Chondrocyte (in vitro differentiated cells): ENCODE measurements around the gene MYCN. TPM values are rescaled to one million over a fixed set of nuclear protein-coding genes. Genes with fewer than 3 reads are reported as not detected.
A peak's percentile ranks its signal among the peaks of the same experiment; 100 is the strongest.

Experiments
- DNase-seq: peaks from one replicate; pipeline ENCODE4 v3.0.0; 2021; ENCODE audit warnings: mixed read lengths, low spot score
- H3K27ac Mint-ChIP-seq: one replicate; pipeline ENCODE4 v1.8.0; 2021; ENCODE audit warnings: mild to moderate bottlenecking, moderate library complexity, mixed read lengths; ENCODE audit not compliant: unreplicated experiment
- H3K27me3 Mint-ChIP-seq: 2 replicates; pipeline ENCODE4 v1.8.0; 2021; ENCODE audit warnings: low read depth, mixed read lengths
- H3K36me3 Mint-ChIP-seq: 2 replicates; pipeline ENCODE4 v1.8.0; 2021; ENCODE audit warnings: low read depth, mixed read lengths
- H3K4me1 Mint-ChIP-seq: 2 replicates; pipeline ENCODE4 v1.8.0; 2021; ENCODE audit warnings: low read depth, mild to moderate bottlenecking, mixed read lengths
- H3K4me3 Mint-ChIP-seq: one replicate; pipeline ENCODE4 v1.8.0; 2021; ENCODE audit warnings: mild to moderate bottlenecking, moderate library complexity, mixed read lengths; ENCODE audit not compliant: unreplicated experiment
- H3K9me3 Mint-ChIP-seq: 2 replicates; pipeline ENCODE4 v1.8.0; 2021; ENCODE audit warnings: low read depth, mixed read lengths
- long read RNA-seq: library from polyadenylated mRNA; stranded (forward); transcript quantifications from one replicate; pipeline ENCODE4 v2.0.0, GENCODE V29; 2021
- total RNA-seq: library from RNA; stranded (reverse); gene quantifications from 3 replicates; pipeline ENCODE4 v1.2.1, GENCODE V29; 2021
- TF ChIP-seq, protein P1 (sequence below): fragments of 200-600 bp; sonication (generic); IDR thresholded peaks from 2 replicates; pipeline ENCODE4 v1.5.0; 2021; ENCODE audit warnings: antibody characterized with exemption, mild to moderate bottlenecking, moderate library complexity

MYCN gene
- total RNA-seq = 0.17 to 0.34 TPM in 2 of 3 replicates, not detected in the other
- long read RNA-seq = 0 reads

DNA sequence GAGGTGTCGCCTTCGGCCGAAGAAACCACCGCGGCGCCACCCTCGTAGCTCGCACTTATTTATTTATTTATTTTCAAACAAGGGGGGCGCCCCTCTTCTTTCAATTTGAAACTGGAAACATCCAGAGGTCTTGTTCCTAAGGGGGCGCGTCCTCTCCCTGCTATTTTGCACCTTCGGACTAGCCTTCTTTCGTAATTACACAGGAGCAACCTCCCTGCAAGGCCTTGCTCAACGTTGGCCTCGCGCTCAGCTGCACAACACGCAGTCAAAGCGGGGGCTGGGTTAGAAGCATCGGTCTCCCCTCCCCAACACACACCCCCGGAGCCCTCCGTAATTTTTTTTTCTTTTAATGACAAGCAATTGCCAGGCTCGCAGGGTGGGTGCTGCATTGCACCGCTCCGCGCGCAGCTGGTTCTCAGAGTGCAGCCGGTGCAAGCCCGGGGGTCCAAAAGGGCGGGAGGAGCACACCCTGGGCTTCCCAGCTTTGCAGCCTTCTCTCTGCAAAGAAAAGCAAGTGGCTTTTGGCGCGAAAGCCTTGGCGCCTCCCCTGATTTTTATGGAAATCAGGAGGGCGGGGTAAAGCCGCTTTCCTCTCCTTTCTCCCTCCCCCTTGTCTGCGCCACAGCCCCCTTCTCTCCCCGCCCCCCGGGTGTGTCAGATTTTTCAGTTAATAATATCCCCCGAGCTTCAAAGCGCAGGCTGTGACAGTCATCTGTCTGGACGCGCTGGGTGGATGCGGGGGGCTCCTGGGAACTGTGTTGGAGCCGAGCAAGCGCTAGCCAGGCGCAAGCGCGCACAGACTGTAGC, at the start of gene MYCN:
Gene MYCN (plus strand): TSS at position 697 of the 807 bp plus-strand sequence. CDS start 1,515 bp downstream, outside the sequence.
- TF ChIP-seq, protein P1, sequence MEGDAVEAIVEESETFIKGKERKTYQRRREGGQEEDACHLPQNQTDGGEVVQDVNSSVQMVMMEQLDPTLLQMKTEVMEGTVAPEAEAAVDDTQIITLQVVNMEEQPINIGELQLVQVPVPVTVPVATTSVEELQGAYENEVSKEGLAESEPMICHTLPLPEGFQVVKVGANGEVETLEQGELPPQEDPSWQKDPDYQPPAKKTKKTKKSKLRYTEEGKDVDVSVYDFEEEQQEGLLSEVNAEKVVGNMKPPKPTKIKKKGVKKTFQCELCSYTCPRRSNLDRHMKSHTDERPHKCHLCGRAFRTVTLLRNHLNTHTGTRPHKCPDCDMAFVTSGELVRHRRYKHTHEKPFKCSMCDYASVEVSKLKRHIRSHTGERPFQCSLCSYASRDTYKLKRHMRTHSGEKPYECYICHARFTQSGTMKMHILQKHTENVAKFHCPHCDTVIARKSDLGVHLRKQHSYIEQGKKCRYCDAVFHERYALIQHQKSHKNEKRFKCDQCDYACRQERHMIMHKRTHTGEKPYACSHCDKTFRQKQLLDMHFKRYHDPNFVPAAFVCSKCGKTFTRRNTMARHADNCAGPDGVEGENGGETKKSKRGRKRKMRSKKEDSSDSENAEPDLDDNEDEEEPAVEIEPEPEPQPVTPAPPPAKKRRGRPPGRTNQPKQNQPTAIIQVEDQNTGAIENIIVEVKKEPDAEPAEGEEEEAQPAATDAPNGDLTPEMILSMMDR = peak; percentile 94
- Mint-ChIP-seq H3K27ac (no peak within 1 kb of the TSS), H3K36me3 (no peaks in the 10 kb centered on the region), H3K9me3 (no peaks in the 10 kb centered on the region), H3K4me1 (peaks cover 29% of the 10 kb centered on the region), H3K4me3 (peak within 1 kb of the TSS; percentile 69), H3K27me3 (peaks cover 31% of the 10 kb centered on the region)
- DNase-seq = peak; percentile 65

DNA sequence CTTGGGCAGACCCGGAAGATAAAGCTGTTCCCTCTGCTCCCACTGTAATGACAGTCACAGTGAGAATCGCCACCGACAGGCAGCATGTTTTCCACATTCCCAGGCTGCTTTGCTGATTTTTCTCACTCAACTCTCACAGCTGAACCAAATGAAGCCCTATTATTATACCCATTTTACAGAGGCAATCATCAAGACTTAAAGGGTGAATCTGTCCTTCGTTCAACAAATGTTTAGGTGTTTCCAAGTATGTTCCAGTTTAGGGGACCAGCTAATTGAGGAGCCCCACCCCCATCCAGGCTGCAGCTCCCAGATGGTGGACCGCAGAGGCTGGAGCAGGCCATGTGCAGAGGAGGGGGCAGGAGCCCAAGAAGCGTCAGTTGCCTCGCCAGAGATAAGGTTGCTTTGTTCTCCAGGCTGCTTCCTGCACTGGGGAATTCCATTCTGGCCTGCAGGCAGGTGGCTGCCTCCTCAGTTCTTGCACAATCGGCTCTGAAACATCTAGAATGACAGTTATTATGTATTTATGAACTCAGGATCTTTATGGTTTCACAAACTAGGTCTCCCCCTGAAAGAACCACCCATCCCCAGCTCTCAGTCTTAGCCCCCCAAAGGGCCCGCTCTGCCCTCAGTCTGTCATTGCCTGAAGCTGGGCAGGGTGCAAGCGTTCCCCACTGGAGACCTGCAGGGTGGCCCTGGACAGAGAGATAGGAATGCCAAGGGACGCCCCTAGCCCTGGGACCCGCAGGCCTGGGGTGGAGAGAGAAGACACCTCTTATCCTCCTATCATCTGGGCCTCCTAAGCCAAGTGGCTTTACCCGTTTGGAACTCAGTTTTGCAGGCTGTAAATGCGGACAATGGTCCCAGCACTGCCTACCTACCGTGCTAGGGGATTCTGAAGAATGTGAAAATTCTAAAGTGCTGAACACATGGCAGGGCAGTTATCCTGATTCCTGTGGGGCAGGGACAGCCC, 49.1 kb upstream of the MYCN start:
- Mint-ChIP-seq H3K9me3 (no peaks in the 10 kb centered on the region), H3K27me3 (peaks cover 9% of the 10 kb centered on the region), H3K27ac (no peak overlapping the region), H3K4me1 (peaks cover 12% of the 10 kb centered on the region), H3K36me3 (no peaks in the 10 kb centered on the region), H3K4me3 (no peak overlapping the region)
- DNase-seq = no peak
- TF ChIP-seq, protein P1 = no peak

DNA sequence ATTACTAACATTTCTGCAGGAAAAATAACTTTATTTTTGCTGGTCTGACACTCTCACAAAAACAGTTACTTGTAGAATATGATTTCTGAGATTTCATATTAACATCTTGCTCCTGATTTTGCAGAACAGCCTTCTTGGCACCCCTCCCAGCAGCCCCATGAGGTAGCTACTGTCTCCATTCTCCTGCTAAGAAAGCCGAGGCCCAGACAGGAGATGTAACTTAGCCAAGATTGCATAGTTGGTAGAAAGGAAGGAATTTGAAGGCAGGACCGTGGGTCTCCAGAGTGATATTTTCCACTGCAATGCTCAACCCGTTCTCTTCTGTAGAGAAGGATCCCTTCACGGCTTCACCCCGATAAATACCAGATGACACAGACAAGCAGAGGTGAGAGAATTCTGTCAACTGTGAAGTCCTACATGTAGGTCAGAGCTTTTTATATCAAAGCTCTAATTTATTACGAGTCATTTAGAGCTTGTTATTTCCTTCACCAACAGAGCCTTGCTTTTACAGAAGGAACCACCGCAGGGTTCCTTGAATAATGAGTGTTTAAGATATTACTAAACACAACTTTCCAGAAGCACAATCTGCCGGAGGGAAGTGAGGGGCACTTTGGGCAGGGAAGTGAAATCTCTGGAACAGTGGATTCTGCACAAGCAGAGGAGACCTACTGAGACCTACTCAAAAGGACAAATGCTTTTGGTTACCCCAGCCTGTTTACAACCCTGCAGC, 48.0 kb upstream of the MYCN start:
- H3K27me3 Mint-ChIP-seq = peaks cover 8% of the 10 kb centered on the region
- TF ChIP-seq, protein P1 = no peak
- H3K9me3 Mint-ChIP-seq = no peaks in the 10 kb centered on the region
- H3K36me3 Mint-ChIP-seq = no peaks in the 10 kb centered on the region
- H3K27ac Mint-ChIP-seq = no peak overlapping the region
- no peak for DNase-seq
- H3K4me1 Mint-ChIP-seq = peaks cover 9% of the 10 kb centered on the region
- H3K4me3 Mint-ChIP-seq = no peak overlapping the region

DNA sequence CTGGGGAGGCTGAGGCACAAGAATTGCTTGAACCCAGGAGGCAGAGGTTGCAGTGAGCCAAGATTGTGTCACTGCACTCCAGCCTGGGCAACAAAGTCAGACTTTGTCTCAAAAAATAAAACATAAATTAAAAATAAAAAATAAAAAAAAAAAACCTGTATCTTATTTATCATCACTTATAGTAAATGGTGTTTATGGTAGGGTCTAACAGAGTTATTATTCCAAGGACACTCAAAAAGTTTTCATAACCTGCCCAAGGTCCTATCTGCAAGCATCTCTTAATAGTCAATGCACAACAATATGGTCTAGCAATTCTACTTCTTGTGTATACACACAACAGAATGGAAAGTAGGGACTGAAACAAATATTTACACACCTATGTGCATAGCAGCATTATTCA, 47.3 kb upstream of the MYCN start:
- Mint-ChIP-seq H3K9me3 (peaks cover 7% of the 10 kb centered on the region), H3K36me3 (no peaks in the 10 kb centered on the region), H3K27me3 (peaks cover 5% of the 10 kb centered on the region), H3K4me3 (no peak overlapping the region), H3K27ac (no peak overlapping the region), H3K4me1 (peaks cover 9% of the 10 kb centered on the region)
- no peak for DNase-seq
- TF ChIP-seq, protein P1 = no peak
